ENCODE measurements around the gene MOCS3. TPM values are rescaled to one million over a fixed set of nuclear protein-coding genes. Genes with fewer than 3 reads are reported as not detected.

Gene MOCS3
- total and polyA plus RNA-seq, 2 of the 13 experiments (the other 11 are each of a cell fraction or from before 2014, with no cell fraction given), result 3.7 to 8.4 TPM

GRCh38 chr20:50930976-50931305 lies 27.7 kb upstream of the MOCS3 start (continued):
- TF ChIP-seq ZNF329 (CRISPR knock-in tag; IDR thresholded peaks at IDR 0.05; ENCODE audit: low read depth), result peak; percentile 10; the same call in 1 of the 2 replicates
- TF ChIP-seq XRCC5 (optimal IDR thresholded peaks at IDR 0.05; ENCODE audit: low read length), result no peak
- TF ChIP-seq RCOR2 (CRISPR knock-in tag; IDR thresholded peaks at IDR 0.05), result no peak
- no peak for TF ChIP-seq ZFP36L1 (CRISPR knock-in tag; IDR thresholded peaks at IDR 0.05)
- no peak for TF ChIP-seq ATF2 (CRISPR knock-in tag; IDR thresholded peaks at IDR 0.05)
- no peak for TF ChIP-seq ZSCAN31 (CRISPR knock-in tag; IDR thresholded peaks at IDR 0.05; ENCODE audit: low read depth)
- no peak for TF ChIP-seq NCOA5 (CRISPR knock-in tag; IDR thresholded peaks at IDR 0.05)
- TF ChIP-seq ZNF724P (CRISPR knock-in tag; IDR thresholded peaks at IDR 0.05; ENCODE audit: borderline replicate concordance), result no peak
- no peak for TF ChIP-seq ZNF562 (CRISPR knock-in tag; IDR thresholded peaks at IDR 0.05; ENCODE audit: borderline replicate concordance)
- TF ChIP-seq ZSCAN29 (CRISPR knock-in tag; conservative IDR thresholded peaks at IDR 0.05), result no peak
- TF ChIP-seq ZNF264 (CRISPR knock-in tag; IDR thresholded peaks at IDR 0.05), result no peak
- peak; percentile 40; the same call in 1 of the 2 replicates for TF ChIP-seq PHF8 (CRISPR knock-in tag; IDR thresholded peaks at IDR 0.05)
- TF ChIP-seq SPEN (CRISPR knock-in tag; IDR thresholded peaks at IDR 0.05; ENCODE audit: low read depth), result no peak
- no peak for TF ChIP-seq ZNF556 (CRISPR knock-in tag; IDR thresholded peaks at IDR 0.05; ENCODE audit: borderline replicate concordance)
- TF ChIP-seq CBFB (CRISPR knock-in tag; IDR thresholded peaks at IDR 0.05), result no peak
- no peak for TF ChIP-seq LCORL (IDR thresholded peaks at IDR 0.05)
- TF ChIP-seq LCORL (CRISPR knock-in tag; IDR thresholded peaks at IDR 0.05), result no peak
- 0 out of 2 replicates have a peak, but pooled peaks have one; percentile 6 for TF ChIP-seq BRD4 (CRISPR knock-in tag; IDR thresholded peaks at IDR 0.05)
- no peak for TF ChIP-seq FOSL1 (CRISPR knock-in tag; IDR thresholded peaks at IDR 0.05; ENCODE audit: borderline replicate concordance)
- no peak for TF ChIP-seq ZNF839 (CRISPR knock-in tag; IDR thresholded peaks at IDR 0.05; ENCODE audit: borderline replicate concordance)
- no peak for TF ChIP-seq ZSCAN20 (CRISPR knock-in tag; IDR thresholded peaks at IDR 0.05; ENCODE audit: borderline replicate concordance)
- TF ChIP-seq JUNB (CRISPR knock-in tag; IDR thresholded peaks at IDR 0.05; ENCODE audit: borderline replicate concordance), result no peak
- no peak for TF ChIP-seq MAF1 (CRISPR knock-in tag; IDR thresholded peaks at IDR 0.05; ENCODE audit: borderline replicate concordance)
- no peak for TF ChIP-seq U2AF1 (optimal IDR thresholded peaks at IDR 0.05; ENCODE audit: low read depth, low read length)
- TF ChIP-seq HMGXB4 (CRISPR knock-in tag; IDR thresholded peaks at IDR 0.05; ENCODE audit: borderline replicate concordance in 1 of 2, low read depth in 1 of 2), result peak in 1 of 2 experiments; percentile 82; a peak in 1 of 4 replicates
- TF ChIP-seq SIX1 (CRISPR knock-in tag; IDR thresholded peaks at IDR 0.05; ENCODE audit: borderline replicate concordance), result no peak
- TF ChIP-seq KDM2A (CRISPR knock-in tag; IDR thresholded peaks at IDR 0.05; ENCODE audit: borderline replicate concordance, low read depth), result no peak
- no peak for TF ChIP-seq NFKB2 (CRISPR knock-in tag; IDR thresholded peaks at IDR 0.05; ENCODE audit: borderline replicate concordance)
- peak; percentile 77 for TF ChIP-seq YEATS4 (CRISPR knock-in tag; IDR thresholded peaks at IDR 0.05; ENCODE audit: borderline replicate concordance)
- TF ChIP-seq ZNF530 (CRISPR knock-in tag; IDR thresholded peaks at IDR 0.05; ENCODE audit: low read depth), result no peak
- no peak for TF ChIP-seq ZNF644 (CRISPR knock-in tag; IDR thresholded peaks at IDR 0.05; ENCODE audit: low read depth)

Data from HepG2 (cell line).